DMS53 treated with DMSO at 0.1 percent for 48 hours (cell line): ENCODE measurements around the gene PZP.

Experiments
- DNase-seq: peaks from one replicate; lab custom pipeline; 2025; ENCODE audit not compliant: unreplicated experiment; lab: John Stamatoyannopoulos, UW

The PZP gene

DNA sequence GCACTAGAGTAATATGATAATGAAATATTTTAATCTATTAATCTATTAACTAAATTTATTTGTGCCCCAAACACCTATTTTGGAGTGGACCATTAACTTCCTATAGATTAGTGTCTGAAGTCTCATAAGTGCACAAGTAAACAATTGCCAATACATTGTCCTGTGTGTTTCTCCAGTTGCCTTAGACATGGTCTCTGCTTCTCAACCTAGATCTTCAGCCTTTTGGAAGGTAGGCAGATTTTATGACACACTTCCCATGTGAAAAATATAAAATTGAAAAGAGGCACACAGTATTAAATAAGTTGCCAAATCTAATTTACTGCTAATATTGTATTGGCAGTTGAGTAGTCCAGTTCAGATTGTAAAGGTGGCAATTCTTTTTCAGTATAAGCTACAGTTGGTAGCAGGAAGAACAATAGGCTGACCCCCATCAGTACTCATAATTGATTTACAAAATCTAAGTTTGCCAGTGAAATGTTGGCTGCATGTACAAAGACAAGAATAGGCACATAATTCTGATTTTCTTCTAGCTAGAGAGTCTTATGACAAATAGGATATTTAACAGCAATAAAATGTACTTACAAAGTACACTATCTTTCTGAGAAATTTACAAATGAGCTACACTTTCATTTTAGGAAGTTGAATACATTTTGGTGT is 103.3 kb downstream of the PZP start:
- DNase-seq = no peak

DNA sequence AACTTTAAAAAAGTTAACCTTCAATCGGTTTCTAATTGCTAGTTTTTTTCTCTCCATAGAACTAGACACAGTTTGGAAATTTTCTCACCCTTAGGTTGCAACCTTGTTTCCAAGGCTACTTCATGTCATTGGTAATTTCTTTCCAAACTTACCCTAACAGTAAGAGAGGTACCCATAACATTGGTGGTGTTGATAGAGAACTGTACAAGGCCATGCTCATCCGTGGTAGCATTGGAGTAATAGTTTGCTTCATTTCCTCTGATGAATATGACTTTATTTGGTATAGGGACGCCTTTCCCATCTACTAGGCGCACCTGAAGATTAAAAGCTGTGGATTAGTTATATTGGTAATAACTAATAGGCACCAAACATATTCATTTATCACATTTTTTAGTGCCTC is 104.1 kb downstream of the PZP start:
- DNase-seq = no peak

DNA sequence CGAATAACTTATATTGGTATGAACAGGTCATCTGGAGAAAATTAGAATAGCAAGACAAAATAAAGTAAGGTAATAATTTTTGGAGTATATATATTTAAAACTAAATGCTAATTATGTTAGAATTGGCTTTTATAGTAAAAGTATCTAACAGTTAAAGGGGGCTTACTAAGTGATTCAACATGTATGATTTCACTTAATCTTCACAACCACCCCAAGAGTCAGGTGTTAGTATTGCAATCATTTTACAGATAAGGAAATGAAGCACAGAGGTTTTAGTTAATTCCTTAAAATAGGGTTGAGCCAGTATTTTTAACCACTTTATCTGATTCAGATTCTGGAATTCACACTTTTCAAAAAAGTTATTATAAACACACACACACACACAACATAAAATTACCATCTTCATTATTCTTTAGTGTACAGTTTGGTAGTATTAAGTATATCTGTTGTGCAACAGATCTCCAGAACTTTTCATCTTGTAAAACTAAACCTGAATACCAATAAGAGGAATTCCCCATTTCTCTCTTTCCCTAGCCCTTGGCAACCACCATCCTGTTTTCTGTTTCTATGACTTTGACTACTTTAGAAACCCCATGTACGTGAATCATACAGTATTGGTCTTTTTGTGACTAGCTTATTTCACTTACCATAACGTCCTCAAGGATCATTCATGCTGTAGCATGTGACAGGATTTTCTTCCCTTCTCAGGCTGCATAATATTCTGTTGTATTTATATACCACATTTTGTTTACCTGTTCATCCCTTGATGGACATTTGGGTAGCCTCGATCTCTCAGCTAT is 104.9 kb downstream of the PZP start:
- DNase-seq = no peak

DNA sequence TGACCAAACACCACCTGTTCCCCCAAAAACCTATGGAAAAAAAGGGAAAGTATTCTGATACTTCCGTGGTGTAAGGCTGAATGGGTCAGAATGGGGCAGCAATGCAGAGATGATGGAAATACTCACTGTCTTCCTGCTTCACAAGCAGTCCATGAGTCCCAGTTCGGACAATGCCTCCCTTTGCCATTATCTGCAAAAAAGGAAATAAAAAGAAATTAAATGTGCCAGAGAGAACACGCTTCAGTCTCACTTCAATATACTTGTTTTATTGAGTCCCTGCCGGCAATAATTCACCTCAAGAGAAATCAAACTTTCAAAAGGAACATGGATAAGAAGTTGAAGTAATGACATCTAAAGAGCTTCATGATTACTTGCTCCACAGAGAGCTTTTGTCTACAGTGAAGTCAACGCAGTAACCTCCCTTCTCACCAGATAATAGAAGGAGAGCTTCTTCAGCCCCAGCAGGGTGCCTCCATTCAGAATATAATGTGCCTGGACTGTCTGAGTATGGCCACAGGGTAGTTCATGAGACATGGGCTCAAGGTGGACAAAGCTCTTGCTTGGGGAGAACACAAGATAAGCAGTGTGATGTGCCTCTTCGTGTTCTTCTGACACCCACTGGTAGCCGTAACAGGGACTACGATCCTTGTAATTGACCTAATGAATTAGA is 107.0 kb downstream of the PZP start:
- no peak for DNase-seq

DNA sequence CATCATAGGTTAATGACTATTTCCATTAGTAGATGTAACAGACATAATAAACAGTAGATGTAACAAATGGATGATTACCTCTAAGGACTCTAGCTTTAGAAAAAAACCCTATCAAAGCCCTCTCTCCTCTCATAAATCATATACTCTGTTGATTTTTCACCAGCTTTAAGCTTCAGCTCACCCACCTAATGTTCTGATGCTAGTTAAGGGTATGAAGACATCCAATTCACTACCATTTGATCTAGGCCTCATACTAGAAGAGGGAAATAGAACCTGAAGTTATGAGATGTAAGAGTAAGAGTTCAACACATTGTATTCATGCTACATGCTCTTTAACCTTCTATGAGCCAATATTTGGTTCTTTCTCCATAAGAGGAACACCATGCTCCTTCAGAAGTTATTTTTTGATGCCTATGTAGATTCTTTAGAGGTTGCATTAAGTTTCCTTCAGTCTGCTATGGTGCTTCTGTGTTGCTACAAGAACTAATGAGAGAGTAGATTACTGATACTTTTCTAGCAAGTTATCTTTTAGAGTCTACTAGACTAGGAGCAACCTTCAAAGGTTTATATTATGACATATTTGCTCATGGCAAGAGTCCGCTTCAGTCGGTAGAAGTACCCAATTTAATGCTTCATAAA is 108.5 kb downstream of the PZP start:
- DNase-seq = no peak
